ENCODE results near the gene FGF22. TPM values are rescaled to one million over a fixed set of nuclear protein-coding genes. Genes with fewer than 3 reads are reported as not detected.

The FGF22 gene
- polyA plus RNA-seq, 1 donor from 2014 or later = 0.48 TPM

DNA sequence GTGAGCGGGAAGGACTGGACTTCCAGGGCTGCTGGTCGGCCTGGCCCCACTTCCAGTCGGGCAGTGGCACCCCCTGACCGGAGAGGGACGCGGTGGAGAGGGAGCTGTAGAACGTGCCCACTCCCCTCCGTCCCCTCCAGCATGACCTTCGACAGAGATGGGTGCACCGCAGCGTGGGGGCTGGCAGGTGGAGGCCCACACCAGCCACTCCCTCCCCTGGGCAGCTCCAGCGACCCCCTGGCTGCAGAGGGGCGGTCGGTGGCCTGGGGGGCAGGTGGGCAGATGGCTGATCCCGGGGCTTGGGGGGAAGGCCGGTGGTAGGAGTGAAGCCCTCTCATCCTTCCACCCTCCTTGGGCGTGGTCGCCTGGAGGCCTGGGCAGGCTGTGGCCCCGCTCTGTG lies 47.6 kb upstream of the FGF22 start:
- H3K79me2 ChIP-seq (replicated peaks; ENCODE audit: insufficient read depth, low read length) = no peaks in the 10 kb centered on the region
- H3K9me2 ChIP-seq (ENCODE audit: insufficient read depth, low read length) = no peaks in the 10 kb centered on the region
- peaks cover 9% of the 10 kb centered on the region for H4K20me1 ChIP-seq (ENCODE audit: insufficient read depth)
- no peak overlapping the region for H3K27ac ChIP-seq (ENCODE audit: low read length)
- H3K4me2 ChIP-seq (ENCODE audit: low read length) = no peak overlapping the region
- peaks cover 26% of the 10 kb centered on the region for H3K27me3 ChIP-seq (ENCODE audit: insufficient read depth, low read depth, low read length)
- H2AFZ ChIP-seq (ENCODE audit: low read depth, low read length) = no peak overlapping the region
- peak overlapping the region; percentile 66 for H3K4me3 ChIP-seq (ENCODE audit: low read length)
- no peaks in the 10 kb centered on the region for H3F3A ChIP-seq (ENCODE audit: insufficient read depth, low read length, poor library complexity, severe bottlenecking)
- no peak overlapping the region for H3K9ac ChIP-seq (ENCODE audit: low read length)
- no peaks in the 10 kb centered on the region for H3K9me3 ChIP-seq (ENCODE audit: low read length)
- H3K36me3 ChIP-seq (ENCODE audit: insufficient read depth, low read length) = no peaks in the 10 kb centered on the region
- TF ChIP-seq TAF1 (IDR thresholded peaks at IDR 0.05; ENCODE audit: low read depth) (no peak), MXI1 (conservative IDR thresholded peaks at IDR 0.05; ENCODE audit: poor library complexity, severe bottlenecking) (no peak), POLR2AphosphoS5 (IDR thresholded peaks at IDR 0.05) (no peak), RAD21 (conservative IDR thresholded peaks at IDR 0.05) (no peak), CTCF (IDR thresholded peaks at IDR 0.05; ENCODE audit: poor library complexity, severe bottlenecking) (no peak), SMC3 (conservative IDR thresholded peaks at IDR 0.05; ENCODE audit: poor library complexity) (no peak), EP300 (conservative IDR thresholded peaks at IDR 0.05; ENCODE audit: poor library complexity, severe bottlenecking) (no peak), EZH2 (IDR thresholded peaks at IDR 0.05; ENCODE audit: borderline replicate concordance, insufficient read depth, low read length, poor library complexity, severe bottlenecking) (no peak), REST (IDR thresholded peaks at IDR 0.05; ENCODE audit: borderline replicate concordance) (no peak)

GRCh38 chr19:593055-593454 lies 46.6 kb upstream of the FGF22 start:
- Histone ChIP-seq H3K9me2 (ENCODE audit: insufficient read depth, low read length) (no peaks in the 10 kb centered on the region), H3K9ac (ENCODE audit: low read length) (no peak overlapping the region), H3K4me3 (ENCODE audit: low read length) (no peak overlapping the region), H3K9me3 (ENCODE audit: low read length) (no peaks in the 10 kb centered on the region), H3K79me2 (replicated peaks; ENCODE audit: insufficient read depth, low read length) (no peaks in the 10 kb centered on the region), H2AFZ (ENCODE audit: low read depth, low read length) (no peak overlapping the region), H3F3A (ENCODE audit: insufficient read depth, low read length, poor library complexity, severe bottlenecking) (no peaks in the 10 kb centered on the region), H4K20me1 (ENCODE audit: insufficient read depth) (peaks cover 9% of the 10 kb centered on the region), H3K27me3 (ENCODE audit: insufficient read depth, low read depth, low read length) (peaks cover 26% of the 10 kb centered on the region), H3K36me3 (ENCODE audit: insufficient read depth, low read length) (no peaks in the 10 kb centered on the region), H3K27ac (ENCODE audit: low read length) (no peak overlapping the region), H3K4me2 (ENCODE audit: low read length) (no peak overlapping the region)
- TF ChIP-seq SMC3 (conservative IDR thresholded peaks at IDR 0.05; ENCODE audit: poor library complexity) = no peak
- no peak for TF ChIP-seq TAF1 (IDR thresholded peaks at IDR 0.05; ENCODE audit: low read depth)
- no peak for TF ChIP-seq REST (IDR thresholded peaks at IDR 0.05; ENCODE audit: borderline replicate concordance)
- TF ChIP-seq EZH2 (IDR thresholded peaks at IDR 0.05; ENCODE audit: borderline replicate concordance, insufficient read depth, low read length, poor library complexity, severe bottlenecking) = no peak
- TF ChIP-seq CTCF (IDR thresholded peaks at IDR 0.05; ENCODE audit: poor library complexity, severe bottlenecking) = no peak
- TF ChIP-seq RAD21 (conservative IDR thresholded peaks at IDR 0.05) = no peak
- no peak for TF ChIP-seq MXI1 (conservative IDR thresholded peaks at IDR 0.05; ENCODE audit: poor library complexity, severe bottlenecking)
- TF ChIP-seq POLR2AphosphoS5 (IDR thresholded peaks at IDR 0.05) = no peak
- no peak for TF ChIP-seq EP300 (conservative IDR thresholded peaks at IDR 0.05; ENCODE audit: poor library complexity, severe bottlenecking)
